Measurements from ENCODE around the gene GLYR1. TPM values are rescaled to one million over a fixed set of nuclear protein-coding genes. Genes with fewer than 3 reads are reported as not detected.

The GLYR1 gene
- total RNA-seq, 1 experiment from 2014 or later = 111 TPM

DNA sequence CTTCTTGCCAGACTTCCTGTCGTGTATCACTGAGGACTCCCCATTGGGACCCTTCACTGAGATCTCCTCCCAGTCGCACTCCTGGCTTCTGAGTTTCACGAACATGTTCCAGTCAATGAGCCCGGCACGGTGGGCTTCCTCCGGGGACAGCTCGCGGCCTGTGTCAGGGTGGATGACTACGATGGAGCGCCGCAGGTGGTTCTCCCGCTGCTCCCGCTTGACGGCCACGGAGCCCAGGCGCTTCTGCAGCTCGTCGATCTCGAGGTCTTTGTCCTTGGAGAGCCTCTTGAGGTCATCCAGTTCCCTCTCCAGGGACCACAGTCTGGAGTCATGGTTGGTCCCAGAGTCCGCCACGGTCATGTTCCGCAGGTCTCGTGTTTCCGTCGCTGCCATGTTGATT, 36.4 kb upstream of the GLYR1 start:
- Histone ChIP-seq H3K36me3 (ENCODE audit: control insufficient read depth, insufficient read depth, low read length) (peaks cover 18% of the 10 kb centered on the region), H3K27ac (ENCODE audit: low read length) (no peak overlapping the region; the same call in 1 of the 2 replicates), H3K27me3 (ENCODE audit: control insufficient read depth, insufficient read depth, low read length) (no peaks in the 10 kb centered on the region), H3K4me3 (ENCODE audit: low read depth in 2 of 2, low read length in 2 of 2) (no peak overlapping the region), H3K4me1 (ENCODE audit: control insufficient read depth, insufficient read depth, low read length) (peaks cover 15% of the 10 kb centered on the region; the same call in 1 of the 2 replicates), H3K9me3 (ENCODE audit: control insufficient read depth, insufficient read depth, low read depth, low read length) (no peaks in the 10 kb centered on the region)
- DNase-seq (ENCODE audit: low read depth, low spot score) (no peak), ATAC-seq (no peak)
- intact Hi-C loops (cut with micrococcal nuclease; ENCODE audit: unreplicated experiment) = loop anchor here (10.0 kb wide), 1 partner anchor 71 kb away; the partner anchor contains the start of gene SEC14L5
- POLR2A ChIA-PET = no interaction called here
- in situ Hi-C loops (cut with HindIII; ENCODE audit: low pct_unique_long_range_greater_than_20kb, low sequenced_read_pairs) = no loop called here
- TF ChIP-seq TCF7L2 (IDR thresholded peaks at IDR 0.05; ENCODE audit: low read depth, low read length) (no peak), POLR2AphosphoS5 (IDR thresholded peaks at IDR 0.05; ENCODE audit: low read depth, low read length) (no peak), SIN3A (IDR thresholded peaks at IDR 0.05; ENCODE audit: borderline replicate concordance, insufficient read depth, low read depth, low read length) (no peak)
- TF ChIP-seq, protein P1, sequence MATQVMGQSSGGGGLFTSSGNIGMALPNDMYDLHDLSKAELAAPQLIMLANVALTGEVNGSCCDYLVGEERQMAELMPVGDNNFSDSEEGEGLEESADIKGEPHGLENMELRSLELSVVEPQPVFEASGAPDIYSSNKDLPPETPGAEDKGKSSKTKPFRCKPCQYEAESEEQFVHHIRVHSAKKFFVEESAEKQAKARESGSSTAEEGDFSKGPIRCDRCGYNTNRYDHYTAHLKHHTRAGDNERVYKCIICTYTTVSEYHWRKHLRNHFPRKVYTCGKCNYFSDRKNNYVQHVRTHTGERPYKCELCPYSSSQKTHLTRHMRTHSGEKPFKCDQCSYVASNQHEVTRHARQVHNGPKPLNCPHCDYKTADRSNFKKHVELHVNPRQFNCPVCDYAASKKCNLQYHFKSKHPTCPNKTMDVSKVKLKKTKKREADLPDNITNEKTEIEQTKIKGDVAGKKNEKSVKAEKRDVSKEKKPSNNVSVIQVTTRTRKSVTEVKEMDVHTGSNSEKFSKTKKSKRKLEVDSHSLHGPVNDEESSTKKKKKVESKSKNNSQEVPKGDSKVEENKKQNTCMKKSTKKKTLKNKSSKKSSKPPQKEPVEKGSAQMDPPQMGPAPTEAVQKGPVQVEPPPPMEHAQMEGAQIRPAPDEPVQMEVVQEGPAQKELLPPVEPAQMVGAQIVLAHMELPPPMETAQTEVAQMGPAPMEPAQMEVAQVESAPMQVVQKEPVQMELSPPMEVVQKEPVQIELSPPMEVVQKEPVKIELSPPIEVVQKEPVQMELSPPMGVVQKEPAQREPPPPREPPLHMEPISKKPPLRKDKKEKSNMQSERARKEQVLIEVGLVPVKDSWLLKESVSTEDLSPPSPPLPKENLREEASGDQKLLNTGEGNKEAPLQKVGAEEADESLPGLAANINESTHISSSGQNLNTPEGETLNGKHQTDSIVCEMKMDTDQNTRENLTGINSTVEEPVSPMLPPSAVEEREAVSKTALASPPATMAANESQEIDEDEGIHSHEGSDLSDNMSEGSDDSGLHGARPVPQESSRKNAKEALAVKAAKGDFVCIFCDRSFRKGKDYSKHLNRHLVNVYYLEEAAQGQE (IDR thresholded peaks at IDR 0.05; ENCODE audit: insufficient read depth in 1 of 2, low read depth in 2 of 2, low read length in 1 of 2) = no peak
- TF ChIP-seq, protein P2, sequence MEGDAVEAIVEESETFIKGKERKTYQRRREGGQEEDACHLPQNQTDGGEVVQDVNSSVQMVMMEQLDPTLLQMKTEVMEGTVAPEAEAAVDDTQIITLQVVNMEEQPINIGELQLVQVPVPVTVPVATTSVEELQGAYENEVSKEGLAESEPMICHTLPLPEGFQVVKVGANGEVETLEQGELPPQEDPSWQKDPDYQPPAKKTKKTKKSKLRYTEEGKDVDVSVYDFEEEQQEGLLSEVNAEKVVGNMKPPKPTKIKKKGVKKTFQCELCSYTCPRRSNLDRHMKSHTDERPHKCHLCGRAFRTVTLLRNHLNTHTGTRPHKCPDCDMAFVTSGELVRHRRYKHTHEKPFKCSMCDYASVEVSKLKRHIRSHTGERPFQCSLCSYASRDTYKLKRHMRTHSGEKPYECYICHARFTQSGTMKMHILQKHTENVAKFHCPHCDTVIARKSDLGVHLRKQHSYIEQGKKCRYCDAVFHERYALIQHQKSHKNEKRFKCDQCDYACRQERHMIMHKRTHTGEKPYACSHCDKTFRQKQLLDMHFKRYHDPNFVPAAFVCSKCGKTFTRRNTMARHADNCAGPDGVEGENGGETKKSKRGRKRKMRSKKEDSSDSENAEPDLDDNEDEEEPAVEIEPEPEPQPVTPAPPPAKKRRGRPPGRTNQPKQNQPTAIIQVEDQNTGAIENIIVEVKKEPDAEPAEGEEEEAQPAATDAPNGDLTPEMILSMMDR (IDR thresholded peaks at IDR 0.05) = no peak
- CTCF ChIA-PET = no interaction called here
- BruUV-seq (replicated peaks) = no TSS peak

DNA sequence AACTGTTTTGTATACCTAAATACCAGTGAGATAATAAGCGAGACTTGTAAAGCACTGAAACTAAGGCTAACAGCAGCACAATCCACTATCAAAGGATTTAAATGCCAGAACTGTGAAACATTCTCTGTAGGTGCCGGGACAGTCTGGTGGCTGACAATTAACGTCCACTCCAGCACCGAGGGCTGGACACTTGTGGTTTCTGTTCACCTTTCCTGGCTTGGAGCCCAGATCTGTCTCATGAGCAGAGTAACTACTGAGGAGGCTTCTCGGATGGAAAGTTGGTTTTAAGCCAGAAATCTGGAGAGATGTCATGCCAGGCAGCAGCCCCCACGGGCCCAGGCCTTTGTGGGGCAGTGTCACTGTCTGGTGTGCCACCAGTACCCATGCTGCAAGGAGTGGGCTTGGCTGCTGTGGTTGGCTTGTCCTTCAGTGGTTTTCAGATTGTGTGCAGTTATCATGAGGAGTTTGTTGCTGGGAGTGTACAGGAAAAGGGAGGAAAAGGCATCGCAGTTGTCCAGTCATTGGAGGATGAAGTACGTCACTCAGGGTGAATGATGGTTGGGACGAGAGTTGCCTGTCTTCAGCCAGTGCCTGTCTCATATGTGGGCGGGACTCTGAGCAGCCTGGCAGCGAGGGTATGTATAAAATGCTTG, 35.7 kb upstream of the GLYR1 start:
- Histone ChIP-seq H3K9me3 (ENCODE audit: control insufficient read depth, insufficient read depth, low read depth, low read length) (no peaks in the 10 kb centered on the region), H3K36me3 (ENCODE audit: control insufficient read depth, insufficient read depth, low read length) (peaks cover 21% of the 10 kb centered on the region), H3K4me3 (ENCODE audit: low read depth in 2 of 2, low read length in 2 of 2) (no peak overlapping the region), H3K4me1 (ENCODE audit: control insufficient read depth, insufficient read depth, low read length) (peaks cover 15% of the 10 kb centered on the region; the same call in 1 of the 2 replicates), H3K27ac (ENCODE audit: low read length) (peak overlapping the region; percentile 42), H3K27me3 (ENCODE audit: control insufficient read depth, insufficient read depth, low read length) (no peaks in the 10 kb centered on the region)
- in situ Hi-C loops (cut with HindIII; ENCODE audit: low pct_unique_long_range_greater_than_20kb, low sequenced_read_pairs) = no loop called here
- ChIA-PET POLR2A (no interaction called here), CTCF (no interaction called here)
- TF ChIP-seq POLR2AphosphoS5 (IDR thresholded peaks at IDR 0.05; ENCODE audit: low read depth, low read length) (0 out of 2 replicates have a peak, but pooled peaks have one; percentile 24), SIN3A (IDR thresholded peaks at IDR 0.05; ENCODE audit: borderline replicate concordance, insufficient read depth, low read depth, low read length) (no peak)
- BruUV-seq (replicated peaks) = TSS peak; percentile 86
- DNase-seq (ENCODE audit: low read depth, low spot score) (peak; percentile 38), ATAC-seq (peak; percentile 71)
- intact Hi-C loops (cut with micrococcal nuclease; ENCODE audit: unreplicated experiment) = loop anchor here (10.0 kb wide), 1 partner anchor 72 kb away; the partner anchor contains the start of gene SEC14L5
